ENCODE data around the gene DSG4.
"Not testable (repeated sequence)": the region's sequence is repeated elsewhere in the genome, so short reads cannot be mapped to it uniquely, and the experiment has no call there.

- TF ChIP-seq CTCF, POLR2A (IDR thresholded peaks at IDR 0.05): not testable (repeated sequence)
Observed at GRCh38 chr18:31353336-31353735, 23.2 kb upstream of the DSG4 start.
